ENCODE data around the gene BICD2.

BICD2 gene

DNA sequence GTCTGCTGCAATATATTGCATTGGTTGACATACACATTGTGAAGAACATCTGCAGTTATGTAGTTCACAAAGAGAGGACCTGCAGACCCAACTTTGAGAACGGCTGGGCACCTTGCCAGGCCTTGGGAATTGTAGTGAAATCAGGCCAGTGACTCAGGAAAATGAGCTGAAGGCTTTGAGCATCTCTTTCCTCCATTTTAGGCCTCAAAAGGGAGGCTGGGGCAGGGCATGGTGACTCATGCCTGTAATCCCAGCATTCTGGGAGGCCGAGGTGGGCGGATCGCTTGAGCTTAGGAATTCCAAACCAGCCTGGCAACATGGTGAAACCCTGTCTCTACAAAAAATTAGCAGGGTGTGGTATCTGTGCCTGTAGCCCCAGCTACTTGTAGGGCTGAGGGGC, 93.3 kb downstream of the BICD2 start:
- peak overlapping the region; percentile 97 for H3K4me3 ChIP-seq (ENCODE audit: low read depth, low read length)

DNA sequence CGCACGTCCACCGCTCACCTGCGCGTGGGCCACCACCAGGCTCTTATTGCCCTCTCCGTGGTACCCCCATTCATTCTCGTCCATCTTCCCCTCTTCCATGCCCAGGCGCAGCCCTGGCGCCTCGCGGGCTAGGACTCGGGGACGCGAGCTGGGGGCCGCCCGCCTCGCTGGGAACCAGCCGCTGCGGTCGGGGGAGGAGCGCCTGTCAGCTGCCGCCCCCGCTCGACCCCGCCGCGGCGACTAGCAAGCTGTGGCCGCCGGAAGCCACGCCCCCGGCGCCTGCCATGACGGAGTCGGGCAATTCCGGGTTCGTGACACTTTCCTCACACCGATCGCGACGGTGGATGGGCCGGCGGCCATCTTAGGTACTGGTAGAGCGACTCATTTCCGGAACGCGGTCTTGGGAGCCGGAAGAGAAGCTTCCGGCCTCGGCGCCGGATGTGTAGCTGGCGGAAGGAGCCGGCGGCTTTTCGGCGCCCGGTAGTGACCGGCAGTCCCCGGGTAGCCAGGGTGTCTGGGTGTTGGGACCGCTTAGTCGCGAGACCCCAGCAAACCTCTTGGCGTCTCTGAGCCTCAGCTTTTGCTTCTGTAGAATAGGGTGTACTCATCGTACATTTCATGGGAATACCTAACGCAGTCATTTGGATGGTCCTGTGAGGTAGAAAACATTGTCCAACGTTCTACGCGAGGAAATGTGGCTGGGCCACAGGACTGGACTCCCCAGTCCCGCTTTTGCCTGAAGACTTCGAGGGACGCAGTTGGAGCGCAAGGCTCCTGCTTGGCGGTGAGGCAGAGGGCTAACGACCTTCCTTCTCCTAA, 94.5 kb downstream of the BICD2 start, which contains the start of gene IPPK:
Gene IPPK, minus strand, starts transcription at position 242 of the 819 bp plus-strand sequence. Its CDS starts 143 bp downstream, at position 99.
- H3K4me3 ChIP-seq (ENCODE audit: low read depth, low read length): peak within 1 kb of the TSS; percentile 97

DNA sequence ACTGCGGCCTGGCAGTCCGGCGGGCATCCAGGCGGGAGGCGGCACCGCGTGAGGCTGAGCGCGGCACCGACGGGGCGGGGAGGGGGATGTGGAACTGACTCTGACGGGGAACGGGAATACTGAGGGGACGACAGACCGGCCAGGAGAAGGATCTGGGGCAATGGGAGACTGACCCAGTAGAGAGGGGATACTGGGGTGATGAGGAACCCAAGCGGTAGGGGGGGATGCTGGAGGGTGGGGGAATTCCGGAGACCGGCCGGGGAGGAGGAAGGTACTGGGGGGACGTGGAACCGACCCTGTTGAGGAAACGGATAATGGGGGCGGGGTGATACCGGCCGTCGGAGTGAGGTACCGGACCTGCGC, 95.1 kb downstream of the BICD2 start:
- peak overlapping the region; percentile 97 for H3K4me3 ChIP-seq (ENCODE audit: low read depth, low read length)

DNA sequence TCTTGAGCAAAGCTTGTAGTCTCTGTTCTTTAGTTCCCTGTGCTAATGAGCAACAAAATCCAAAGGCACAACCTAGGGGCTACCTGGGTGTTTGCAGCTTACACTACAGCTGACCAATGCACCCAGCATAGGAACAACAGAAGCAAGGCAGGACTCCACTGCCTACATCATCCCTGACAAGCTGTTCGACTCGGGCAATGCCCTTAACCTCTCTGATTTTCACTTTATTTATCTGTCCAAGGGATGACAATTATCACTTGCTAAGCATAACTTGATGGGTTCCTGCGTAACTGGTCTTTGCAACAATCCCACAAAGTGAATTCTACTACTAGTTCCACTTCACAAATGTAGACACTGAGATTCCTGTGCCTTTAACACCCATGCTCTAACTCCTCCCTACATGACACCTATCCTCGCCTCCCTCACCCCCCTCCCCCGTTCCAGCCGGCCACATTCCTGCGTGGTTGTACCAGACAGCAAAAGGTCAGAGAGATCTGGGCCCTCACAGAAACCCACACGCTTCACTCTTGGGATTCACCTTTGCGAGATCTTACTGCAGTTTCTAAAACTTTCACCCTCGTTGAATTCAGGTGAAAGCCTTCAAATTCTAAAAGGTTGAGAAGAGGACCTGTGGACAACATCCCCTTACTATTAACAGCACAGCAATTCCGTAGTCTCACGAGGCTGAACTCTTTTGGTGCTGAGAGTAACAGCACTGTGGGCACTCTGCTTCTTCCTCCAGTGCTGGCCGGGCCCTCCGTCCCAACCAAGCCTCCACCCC, 95.7 kb downstream of the BICD2 start:
- peak overlapping the region; percentile 97 for H3K4me3 ChIP-seq (ENCODE audit: low read depth, low read length)

DNA sequence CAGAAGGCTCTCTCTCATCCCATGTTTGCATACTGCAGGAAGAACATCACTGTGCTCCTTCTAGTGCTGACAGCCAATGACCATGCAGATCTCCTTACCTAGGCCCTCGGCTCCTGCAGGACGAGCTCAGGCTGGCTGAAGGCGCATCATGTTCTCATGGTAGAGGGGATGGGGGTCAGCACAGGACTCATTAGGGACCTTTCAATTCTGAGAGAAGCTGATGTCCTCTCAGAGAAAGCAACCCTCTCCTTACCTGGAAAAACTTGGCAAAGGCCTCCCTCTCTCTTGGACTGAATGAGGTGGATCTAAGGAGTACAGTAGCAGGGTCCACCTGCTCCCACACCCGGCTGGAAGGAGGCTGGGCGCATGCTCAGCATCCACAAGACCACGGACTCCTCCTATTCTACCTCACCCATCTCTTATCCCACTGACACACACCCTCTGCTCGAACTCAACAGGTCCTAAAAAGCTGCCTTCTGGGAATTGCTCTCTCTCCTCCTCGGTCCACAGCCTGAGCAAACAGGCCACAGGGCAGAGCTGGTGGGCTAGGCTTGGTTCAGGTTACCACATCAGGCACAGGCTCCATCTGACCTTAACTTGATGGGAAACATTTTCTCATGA, 97.6 kb downstream of the BICD2 start:
- H3K4me3 ChIP-seq (ENCODE audit: low read depth, low read length): no peak overlapping the region

DNA sequence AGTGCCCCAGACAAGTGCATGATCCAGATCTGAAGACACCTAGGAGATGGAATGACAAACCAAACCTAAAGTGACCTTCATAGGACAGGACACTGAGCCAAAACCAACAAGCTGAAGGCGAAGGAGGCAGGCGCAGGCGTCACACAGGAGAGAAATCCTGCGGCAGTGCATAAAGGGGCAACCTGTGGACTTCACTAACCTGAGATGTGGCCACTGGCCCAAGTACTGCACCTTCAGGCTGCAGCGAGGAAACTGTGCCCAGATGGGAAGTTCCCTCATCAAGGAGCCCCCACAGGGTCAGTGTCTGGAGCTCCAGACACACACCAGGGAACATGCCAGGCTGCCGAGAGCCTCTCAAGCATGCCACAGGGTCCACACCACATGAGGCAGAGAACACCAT, 98.4 kb downstream of the BICD2 start:
- H3K4me3 ChIP-seq (ENCODE audit: low read depth, low read length): no peak overlapping the region

DNA sequence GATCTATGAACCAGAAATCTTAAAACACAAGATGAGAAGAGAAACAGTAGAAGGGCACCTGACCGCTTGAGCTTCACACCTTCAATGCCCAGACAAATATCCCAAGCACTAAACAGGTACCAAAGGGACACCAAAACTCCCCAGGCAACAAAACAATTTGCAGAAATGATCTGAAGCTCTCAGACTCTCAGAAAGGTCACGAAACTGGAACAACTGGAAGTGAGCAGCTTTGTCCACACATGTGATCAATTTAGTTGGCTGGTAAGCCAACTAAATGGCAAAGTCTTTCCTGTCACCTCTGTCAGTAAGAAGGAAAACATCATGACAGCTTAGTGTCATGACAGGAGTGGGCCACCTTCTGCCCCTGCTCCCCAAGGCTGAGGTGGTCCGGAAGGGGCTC, 98.8 kb downstream of the BICD2 start:
- no peak overlapping the region for H3K4me3 ChIP-seq (ENCODE audit: low read depth, low read length)

DNA sequence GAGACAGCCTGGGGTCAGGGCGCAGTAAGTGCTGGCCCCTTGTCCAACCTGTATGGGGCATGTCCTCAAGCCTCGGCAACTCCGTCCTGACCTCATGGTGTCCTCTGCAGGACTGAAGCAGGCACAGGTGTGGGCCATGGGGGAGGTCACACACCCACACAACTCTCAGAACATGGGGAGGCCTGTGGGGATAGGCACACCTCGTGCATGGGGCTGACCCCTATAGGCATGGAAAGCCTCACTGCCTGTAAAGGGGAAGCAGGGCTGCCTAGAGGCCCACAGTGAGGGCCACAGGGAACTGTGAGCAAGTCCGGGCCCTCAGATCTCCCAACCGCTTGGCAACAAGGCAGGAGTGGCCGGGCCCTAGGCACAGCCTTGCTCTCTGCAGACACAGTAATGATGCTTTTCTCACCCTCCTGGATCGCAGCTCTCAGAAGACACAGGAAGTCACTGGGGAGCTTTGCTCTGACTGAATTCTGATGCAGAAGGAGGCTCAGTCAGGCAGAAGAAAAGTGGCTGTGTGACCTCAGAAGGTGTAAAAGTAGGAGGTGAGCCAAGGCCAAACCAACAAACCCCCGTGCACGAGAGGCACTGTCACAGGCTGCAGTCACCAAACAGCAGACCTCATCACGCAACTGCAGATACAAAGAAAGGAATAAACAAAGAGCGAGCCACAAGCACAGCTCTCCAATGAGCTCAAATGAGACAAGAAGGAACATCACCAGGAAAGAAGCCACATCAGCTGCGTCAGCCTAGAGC, 100.1 kb downstream of the BICD2 start:
- no peak overlapping the region for H3K4me3 ChIP-seq (ENCODE audit: low read depth, low read length)

DNA sequence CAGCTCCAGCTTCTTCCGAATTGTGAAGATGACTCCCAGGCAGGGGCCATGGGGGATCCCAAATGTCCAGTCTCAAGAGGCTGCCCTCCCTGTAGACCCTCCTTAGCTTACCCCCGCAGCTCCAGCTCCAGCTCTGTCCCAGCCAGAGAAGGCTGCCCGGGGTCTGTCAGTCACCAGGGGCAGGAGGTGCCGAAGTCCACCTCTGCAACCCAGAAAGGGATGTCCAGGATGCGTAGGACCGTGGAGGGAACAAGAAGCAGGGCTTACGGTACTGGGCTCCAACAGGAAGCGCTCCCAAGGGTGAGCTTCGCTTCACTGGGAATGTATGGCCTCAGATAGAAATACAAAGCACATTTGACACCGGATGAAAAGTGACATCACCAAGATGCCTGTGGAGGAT, 100.7 kb downstream of the BICD2 start:
- no peak overlapping the region for H3K4me3 ChIP-seq (ENCODE audit: low read depth, low read length)

DNA sequence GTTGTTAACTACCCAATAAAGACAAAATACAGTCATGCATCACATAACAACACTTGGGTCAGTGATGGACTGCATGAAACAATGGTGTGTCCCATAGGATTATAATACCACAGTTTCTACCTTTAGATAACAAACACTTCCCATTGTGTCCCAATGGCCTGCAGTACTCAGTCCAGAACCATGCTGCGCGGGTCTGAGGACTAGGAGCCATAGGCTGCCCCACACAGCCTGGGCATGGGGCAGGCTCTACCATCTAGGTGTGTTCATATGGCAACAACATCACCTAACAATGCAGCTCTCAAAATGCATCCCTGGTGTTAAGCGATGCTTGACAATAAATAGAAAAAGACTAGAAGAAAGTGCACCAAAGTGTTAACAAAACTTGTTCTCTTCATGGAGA, 101.5 kb downstream of the BICD2 start:
- no peak overlapping the region for H3K4me3 ChIP-seq (ENCODE audit: low read depth, low read length)

DNA sequence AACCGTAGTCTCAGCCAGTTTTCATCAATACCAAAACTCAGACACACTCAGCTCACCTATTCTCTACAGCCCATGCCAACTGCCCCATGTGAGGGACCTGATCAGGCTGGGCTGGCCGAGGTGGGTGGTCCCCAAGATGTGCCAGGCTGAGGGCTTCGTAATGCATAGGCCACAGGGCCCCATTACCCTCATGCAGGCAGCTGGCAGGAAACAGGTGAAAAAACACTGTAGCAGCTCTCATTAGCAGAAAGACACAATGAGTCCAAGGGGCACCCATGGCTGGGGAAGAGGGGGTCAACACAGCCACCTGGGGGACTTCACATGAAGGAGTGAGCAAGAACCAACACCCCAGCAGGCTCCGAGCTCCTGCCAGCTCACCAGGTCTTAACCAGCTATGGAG, 102.9 kb downstream of the BICD2 start:
- no peak overlapping the region for H3K4me3 ChIP-seq (ENCODE audit: low read depth, low read length)
